Measurements from ENCODE around the gene COX8A. TPM values are rescaled to one million over a fixed set of nuclear protein-coding genes. Genes with fewer than 3 reads are reported as not detected.

The COX8A gene
- total RNA-seq, 1 donor from 2014 or later = 182 TPM

GRCh38 chr11:63997801-63998337 is 23.4 kb downstream of the COX8A start:
- Mint-ChIP-seq H3K4me3 (peak overlapping the region; percentile 19), H3K36me3 (ENCODE audit: low read depth) (peaks cover 49% of the 10 kb centered on the region), H3K9me3 (no peaks in the 10 kb centered on the region), H3K4me1 (peaks cover 9% of the 10 kb centered on the region), H3K27ac (no peak overlapping the region), H3K27me3 (no peaks in the 10 kb centered on the region)
- TF ChIP-seq CTCF (IDR thresholded peaks at IDR 0.05) = no peak
- POLR2A ChIA-PET = interaction anchor here (1.2 kb wide), 1 partner anchor 153 kb away, joined by 3 read pairs; no protein-coding TSS in a partner anchor
- intact Hi-C loops (cut with micrococcal nuclease) = no loop called here
- CTCF ChIA-PET = interaction anchor here (0.9 kb wide), 1 partner anchor 153 kb away, joined by 3 read pairs; no protein-coding TSS in a partner anchor
- ATAC-seq (ENCODE audit: low read depth) = no peak
- DNase-seq = no peak

- no peaks in the 10 kb centered on the region for H3K27me3 Mint-ChIP-seq
- peaks cover 43% of the 10 kb centered on the region for H3K36me3 Mint-ChIP-seq (ENCODE audit: low read depth)
- ChIA-PET POLR2A (interaction anchor here (0.6 to 1.9 kb wide), 5 partner anchors 13 to 187 kb away, joined by 3 to 5 read pairs (median 3); partner anchors contain the start of genes OTUB1 and STIP1), CTCF (interaction anchor here (0.9 to 3.7 kb wide), 4 partner anchors 149 to 162 kb away, joined by 3 to 33 read pairs (median 14); partner anchors contain the start of gene MARK2)
- no peak for TF ChIP-seq CTCF (IDR thresholded peaks at IDR 0.05)
- ATAC-seq (ENCODE audit: low read depth) (peak; percentile 12), DNase-seq (peak; percentile 26)
- H3K27ac Mint-ChIP-seq = no peak overlapping the region
- H3K9me3 Mint-ChIP-seq = no peaks in the 10 kb centered on the region
- H3K4me3 Mint-ChIP-seq = peak overlapping the region; percentile 41
- peaks cover 9% of the 10 kb centered on the region for H3K4me1 Mint-ChIP-seq
- intact Hi-C loops (cut with micrococcal nuclease) = no loop called here
Observed at GRCh38 chr11:63998558-63999348, 24.3 kb downstream of the COX8A start.

GRCh38 chr11:63999349-64000025 is 25.1 kb downstream of the COX8A start:
- H3K4me1 Mint-ChIP-seq = peaks cover 9% of the 10 kb centered on the region
- peak overlapping the region; percentile 56 for H3K4me3 Mint-ChIP-seq
- DNase-seq (peak; percentile 58), ATAC-seq (ENCODE audit: low read depth) (peak; percentile 73)
- H3K27me3 Mint-ChIP-seq = no peaks in the 10 kb centered on the region
- no peak for TF ChIP-seq CTCF (IDR thresholded peaks at IDR 0.05)
- no peak overlapping the region for H3K27ac Mint-ChIP-seq
- peaks cover 37% of the 10 kb centered on the region for H3K36me3 Mint-ChIP-seq (ENCODE audit: low read depth)
- ChIA-PET POLR2A (interaction anchor here (0.6 to 1.9 kb wide), 8 partner anchors 9 to 1077 kb away, joined by 3 to 8 read pairs (median 4); partner anchors contain the start of genes OTUB1 and STIP1), CTCF (interaction anchor here (0.6 to 3.7 kb wide), 9 partner anchors 9 to 778 kb away, joined by 3 to 33 read pairs (median 6); partner anchors contain the start of genes MARK2 and OTUB1)
- H3K9me3 Mint-ChIP-seq = no peaks in the 10 kb centered on the region
- intact Hi-C loops (cut with micrococcal nuclease) = loop anchor here (1.0 to 2.0 kb wide), 4 partner anchors 25 to 305 kb away; partner anchors contain the start of gene COX8A

GRCh38 chr11:64000026-64000739 is 25.8 kb downstream of the COX8A start:
- TF ChIP-seq CTCF (IDR thresholded peaks at IDR 0.05) = no peak
- ATAC-seq (ENCODE audit: low read depth) (peak; percentile 75), DNase-seq (peak; percentile 72)
- ChIA-PET CTCF (interaction anchor here (0.6 to 3.7 kb wide), 9 partner anchors 10 to 777 kb away, joined by 3 to 33 read pairs (median 6); partner anchors contain the start of genes MARK2 and OTUB1), POLR2A (interaction anchor here (0.6 to 1.9 kb wide), 8 partner anchors 9 to 1077 kb away, joined by 3 to 8 read pairs (median 4); partner anchors contain the start of genes OTUB1 and STIP1)
- Mint-ChIP-seq H3K27me3 (peaks cover 2% of the 10 kb centered on the region), H3K27ac (no peak overlapping the region), H3K36me3 (ENCODE audit: low read depth) (peaks cover 30% of the 10 kb centered on the region), H3K9me3 (no peaks in the 10 kb centered on the region), H3K4me3 (peak overlapping the region; percentile 56), H3K4me1 (peaks cover 9% of the 10 kb centered on the region)
- intact Hi-C loops (cut with micrococcal nuclease) = loop anchor here (1.0 to 2.0 kb wide), 4 partner anchors 25 to 304 kb away; partner anchors contain the start of gene COX8A
